ENCODE measurements around the gene TTF2.

GRCh38 chr1:117112047-117112717 lies 52.1 kb downstream of the TTF2 start:
- no peak for TF ChIP-seq CTCF (IDR thresholded peaks at IDR 0.05 in 4 of 5, conservative IDR thresholded peaks at IDR 0.05 in 1 of 5)
- no peak for TF ChIP-seq POLR2A (IDR thresholded peaks at IDR 0.05)
